H1 (cell line): ENCODE results near the gene TRNAU1AP. TPM values are rescaled to one million over a fixed set of nuclear protein-coding genes. Genes with fewer than 3 reads are reported as not detected.

Source experiments
- CTCF ChIA-PET: fragments of 300-600 bp; sonication (Branson Sonifier 250); formaldehyde crosslinking; loops from one replicate; lab custom pipeline; 2021; ENCODE audit not compliant: partially characterized antibody; lab: Charles Lee
- POLR2A ChIA-PET: fragments of 300-600 bp; sonication (Branson Sonifier 250); formaldehyde crosslinking; loops from one replicate; lab custom pipeline; 2021; ENCODE audit warnings: inconsistent platforms; ENCODE audit not compliant: partially characterized antibody; lab: Charles Lee
- DNase-seq, 2 experiments: peaks; one replicate each; pipeline versions ENCODE4 v3.0.0 to v3.0.0-alpha.2; 2010 to 2022; ENCODE audit warnings: low spot score in 2 of 2, low read depth in 1 of 2, mixed read lengths in 1 of 2
- FAIRE-seq: peaks from 2 replicates; lab custom pipeline; 2011; peaks lifted over from hg19 to GRCh38; lab: Jason Lieb, UNC
- H2AFZ ChIP-seq: 2 replicates; pipeline ENCODE4 v1.8.1; 2012; ENCODE audit warnings: low read length, inconsistent platforms
- H2AK5ac ChIP-seq: 2 replicates; pipeline ENCODE4 v1.6.1; 2013; ENCODE audit warnings: low read depth, low read length
- H2BK120ac ChIP-seq: replicated peaks from 2 replicates; pipeline ENCODE3; 2013; ENCODE audit warnings: low read depth, low read length, inconsistent platforms
- H2BK12ac ChIP-seq: 2 replicates; pipeline ENCODE4 v1.6.1; 2013; ENCODE audit warnings: low read depth, low read length
- H2BK15ac ChIP-seq: 2 replicates; pipeline ENCODE4 v1.6.1; 2013; ENCODE audit warnings: low read length
- H2BK20ac ChIP-seq: 2 replicates; pipeline ENCODE4 v1.6.1; 2013; ENCODE audit warnings: low read length
- H2BK5ac ChIP-seq: 2 replicates; pipeline ENCODE4 v1.6.1; 2013; ENCODE audit warnings: low read depth, low read length
- H3K14ac ChIP-seq: 2 replicates; pipeline ENCODE4 v1.6.1; 2013; ENCODE audit warnings: inconsistent platforms; ENCODE audit not compliant: insufficient read length
- H3K18ac ChIP-seq: 2 replicates; pipeline ENCODE4 v1.6.1; 2013; ENCODE audit warnings: low read length; ENCODE audit errors: extremely low read depth
- H3K23ac ChIP-seq: 2 replicates; pipeline ENCODE4 v1.6.1; 2013; ENCODE audit warnings: inconsistent platforms; ENCODE audit not compliant: insufficient read length
- H3K23me2 ChIP-seq: 2 replicates; pipeline ENCODE4 v1.6.1; 2013; ENCODE audit warnings: low read depth, low read length
- H3K27ac ChIP-seq: 2 replicates; pipeline ENCODE4 v1.6.1; 2011; ENCODE audit warnings: low read depth, low read length, inconsistent platforms
- H3K27me3 ChIP-seq, 4 experiments: replicated peaks in 1 of 4; 1 replicate in 1 of 4; 2 replicates in 3 of 4; pipeline versions ENCODE4 v1.6.1 to v1.8.1; 2011 to 2013; ENCODE audit warnings: low read length in 3 of 4, mild to moderate bottlenecking in 3 of 4, inconsistent platforms in 2 of 4, mixed read lengths in 2 of 4, moderate library complexity in 1 of 4; ENCODE audit not compliant: control insufficient read depth in 3 of 4, insufficient read depth in 3 of 4; ENCODE audit errors: extremely low read depth in 1 of 4
- H3K36me3 ChIP-seq, 4 experiments: 2 replicates each; pipeline versions ENCODE4 v1.6.1 to v1.8.1; 2011 to 2013; ENCODE audit warnings: mild to moderate bottlenecking in 4 of 4, low read length in 3 of 4, moderate library complexity in 2 of 4, control low read depth in 1 of 4, inconsistent platforms in 1 of 4; ENCODE audit not compliant: insufficient read depth in 4 of 4, control insufficient read depth in 2 of 4
- H3K4ac ChIP-seq: replicated peaks from 2 replicates; pipeline ENCODE3; 2013; ENCODE audit warnings: low read length, low read depth, mixed read lengths, inconsistent platforms; ENCODE audit not compliant: insufficient read length
- H3K4me1 ChIP-seq, 4 experiments: replicated peaks in 1 of 4; 1 replicate in 1 of 4; 2 replicates in 3 of 4; pipeline versions ENCODE4 v1.6.1 to v1.8.1; 2011 to 2013; ENCODE audit warnings: low read length in 3 of 4, inconsistent platforms in 2 of 4, mixed read lengths in 1 of 4; ENCODE audit not compliant: insufficient read depth in 4 of 4, control insufficient read depth in 3 of 4
- H3K4me2 ChIP-seq, 2 experiments: 2 replicates each; pipeline versions ENCODE4 v1.6.1 to v1.8.1; 2011 to 2013; ENCODE audit warnings: low read depth in 2 of 2, low read length in 2 of 2, control low read depth in 1 of 2, inconsistent platforms in 1 of 2, mild to moderate bottlenecking in 1 of 2; ENCODE audit not compliant: insufficient read depth in 1 of 2
- H3K4me3 ChIP-seq, 4 experiments: fragments of 200-600, 300-600 bp in 1 of 4; sonication (generic), shearing (Covaris generic), sonication (Bioruptor Twin) in 1 of 4; 2 replicates each; pipeline versions ENCODE4 v1.5.1 to v1.8.1; 2011 to 2016; ENCODE audit warnings: low read length in 4 of 4, low read depth in 3 of 4, control low read depth in 2 of 4, inconsistent platforms in 2 of 4, mild to moderate bottlenecking in 2 of 4, mixed read lengths in 1 of 4, moderate library complexity in 1 of 4; ENCODE audit not compliant: insufficient read depth in 2 of 4; ENCODE audit errors: extremely low read depth in 1 of 4
- H3K56ac ChIP-seq: replicated peaks from 2 replicates; pipeline ENCODE3; 2013; ENCODE audit warnings: low read depth, mild to moderate bottlenecking, mixed read lengths, low read length, inconsistent platforms; ENCODE audit not compliant: insufficient read length
- H3K79me1 ChIP-seq: 2 replicates; pipeline ENCODE4 v1.6.1; 2013; ENCODE audit warnings: low read depth, low read length, control low read depth
- H3K79me2 ChIP-seq, 2 experiments: 2 replicates each; pipeline versions ENCODE4 v1.6.1 to v1.8.1; 2012 to 2013; ENCODE audit warnings: low read length in 2 of 2, mild to moderate bottlenecking in 2 of 2, inconsistent platforms in 1 of 2; ENCODE audit not compliant: insufficient read depth in 2 of 2, control insufficient read depth in 1 of 2
- H3K9ac ChIP-seq, 4 experiments: replicated peaks in 1 of 4; 1 replicate in 1 of 4; 2 replicates in 3 of 4; pipeline versions ENCODE4 v1.6.1 to v1.8.1; 2011 to 2013; ENCODE audit warnings: low read depth in 3 of 4, low read length in 3 of 4, control low read depth in 2 of 4, mild to moderate bottlenecking in 2 of 4, moderate library complexity in 2 of 4, inconsistent platforms in 1 of 4; ENCODE audit errors: extremely low read depth in 1 of 4
- H3K9me3 ChIP-seq, 2 experiments: 2 replicates each; pipeline versions ENCODE4 v1.6.1 to v1.8.1; 2012 to 2013; ENCODE audit warnings: mild to moderate bottlenecking in 2 of 2, moderate library complexity in 2 of 2, control low read depth in 1 of 2, inconsistent platforms in 1 of 2, low read depth in 1 of 2, low read length in 1 of 2, mixed read lengths in 1 of 2; ENCODE audit not compliant: insufficient read depth in 2 of 2
- H4K20me1 ChIP-seq, 2 experiments: replicated peaks in 1 of 2; 2 replicates each; pipeline versions ENCODE3 to v1.8.1; 2011 to 2013; ENCODE audit warnings: inconsistent platforms in 2 of 2, low read length in 2 of 2, mild to moderate bottlenecking in 1 of 2; ENCODE audit not compliant: insufficient read depth in 2 of 2, control insufficient read depth in 1 of 2
- H4K5ac ChIP-seq: 2 replicates; pipeline ENCODE4 v1.6.1; 2013; ENCODE audit warnings: low read length, low read depth, mixed read lengths, inconsistent platforms; ENCODE audit not compliant: insufficient read length
- H4K8ac ChIP-seq: 2 replicates; pipeline ENCODE4 v1.8.0; 2013; ENCODE audit warnings: mild to moderate bottlenecking, moderate library complexity, low read length, inconsistent platforms; ENCODE audit not compliant: insufficient read depth; ENCODE audit errors: extremely low read depth
- H4K91ac ChIP-seq: replicated peaks from 2 replicates; pipeline ENCODE3; 2013; ENCODE audit warnings: low read length, mixed read lengths, inconsistent platforms; ENCODE audit not compliant: insufficient read length
- CREB1 ChIP-seq: IDR thresholded peaks from 2 replicates; pipeline ENCODE4 v1.6.1; 2012; ENCODE audit warnings: inconsistent platforms
- FOSL1 ChIP-seq: IDR thresholded peaks from 2 replicates; pipeline ENCODE4 v1.6.1; 2011; ENCODE audit warnings: mild to moderate bottlenecking, low read depth, low read length, moderate library complexity; ENCODE audit not compliant: insufficient read depth
- WGBS, 2 experiments: shearing (Covaris generic) in 1 of 2; methylation state at CpG; one replicate each; pipeline versions ENCODE4 v1.1.6 to v1.1.7; 2013 to 2015; ENCODE audit warnings: low lambda C conversion rate in 2 of 2, mixed read lengths in 2 of 2, inconsistent platforms in 1 of 2, low coverage in 1 of 2, missing lambda C conversion rate in 1 of 2; ENCODE audit not compliant: insufficient replicate concordance in 2 of 2, insufficient coverage in 1 of 2, insufficient read length in 1 of 2; ENCODE audit errors: extremely low coverage in 1 of 2, missing lambda C conversion rate in 1 of 2; 5-methylcytosine and 5-hydroxymethylcytosine counted together
- polyA plus RNA-seq, 7 experiments: library from polyadenylated mRNA; depleted of rRNA in 3 of 7; stranded (reverse) in 5 of 7; unstranded in 2 of 7; fragments of >200 nt in 5 of 7; fragments of 200-250 nt in 2 of 7; gene quantifications; 1 replicate in 5 of 7; 2 replicates in 1 of 7; 4 replicates in 1 of 7; pipeline versions ENCODE4 v1.2.1 to v1.2.3, GENCODE V29; 2011 to 2013; ENCODE audit warnings: missing spikeins in 2 of 7, mixed read lengths in 2 of 7
- total RNA-seq: library from RNA; stranded (reverse); fragmentation: NEBNext Ultra II Directional; extraction: Animal tissue kit (Norgen Biotek cat#: 25700); gene quantifications from 2 replicates; pipeline ENCODE4 v1.2.1, GENCODE V29; 2021

TRNAU1AP gene
- total and polyA plus RNA-seq, 2 of the 8 experiments (the other 6 are each of a cell fraction or from before 2014, with no cell fraction given), result 35.2 to 37.1 TPM

- no peak overlapping the region for H3K27ac ChIP-seq
- no peak overlapping the region for H2BK12ac ChIP-seq
- DNase-seq (no peak), FAIRE-seq (no peak)
- WGBS, 2 experiments, result 98% methylated on average over 5 of the region's 5 CpGs; no CpG with 5 or more reads in 1 of the 2 experiments
- no peaks in the 10 kb centered on the region for H3K79me1 ChIP-seq
- no peak overlapping the region for H3K4me2 ChIP-seq
- H2BK120ac ChIP-seq, result no peak overlapping the region
- no peak overlapping the region for H3K4ac ChIP-seq
- no peak for TF ChIP-seq CREB1
- TF ChIP-seq FOSL1, result no peak
- H2AFZ ChIP-seq, result no peak overlapping the region
- no peak overlapping the region for H2BK20ac ChIP-seq
- H3K4me1 ChIP-seq, result 0 out of 7 replicates have a peak, but pooled peaks cover 0 to 2% (median 0%) of the 10 kb centered on the region in 4 experiments
- no peak overlapping the region for H3K56ac ChIP-seq
- POLR2A ChIA-PET, result interaction anchor here (0.9 to 21.8 kb wide), 9 partner anchors 12 to 185 kb away, joined by 3 to 473 read pairs (median 3); partner anchors contain the start of gene RCC1
- H3K79me2 ChIP-seq, result no peaks in the 10 kb centered on the region
- no peak overlapping the region for H3K18ac ChIP-seq
- H4K8ac ChIP-seq, result no peak overlapping the region
- H2AK5ac ChIP-seq, result no peak overlapping the region
- H4K5ac ChIP-seq, result no peak overlapping the region
- no peak overlapping the region for H2BK5ac ChIP-seq
- H3K9ac ChIP-seq, result no peak overlapping the region
- H4K91ac ChIP-seq, result no peak overlapping the region
- H3K4me3 ChIP-seq, result no peak overlapping the region
- H3K27me3 ChIP-seq, result no peaks in the 10 kb centered on the region
- CTCF ChIA-PET, result interaction anchor here (0.8 to 6.9 kb wide), 20 partner anchors 8 to 273 kb away, joined by 3 to 73 read pairs (median 4); partner anchors contain the start of genes RAB42 and TRNAU1AP
- no peaks in the 10 kb centered on the region for H3K23me2 ChIP-seq
- H3K14ac ChIP-seq, result no peak overlapping the region
- H2BK15ac ChIP-seq, result no peak overlapping the region
- H4K20me1 ChIP-seq, result no peaks in the 10 kb centered on the region
- H3K36me3 ChIP-seq, result peaks cover 0 to 17% (median 5%) of the 10 kb centered on the region in 4 experiments; a peak in 5 of 8 replicates
- H3K9me3 ChIP-seq, result no peaks in the 10 kb centered on the region
- H3K23ac ChIP-seq, result no peak overlapping the region
These were observed 51.5 kb downstream of the TRNAU1AP start for GRCh38 chr1:28604411-28604810.
